SK-N-MC (cell line): ENCODE measurements around the gene TFCP2.

Experiments used
- DNase-seq: peaks from one replicate; pipeline ENCODE4 v3.0.0-alpha.2; 2011; ENCODE audit warnings: low read depth, low spot score
- H3K27ac ChIP-seq: fragments of 200-600 bp; sonication (generic); 2 replicates; pipeline ENCODE4 v1.5.1; 2016; ENCODE audit warnings: mixed run types
- H3K36me3 ChIP-seq: fragments of 200-600 bp; sonication (generic); 2 replicates; pipeline ENCODE4 v1.6.1; 2017; ENCODE audit warnings: antibody characterized with exemption, low read length, mixed read lengths; ENCODE audit not compliant: insufficient read depth
- H3K4me3 ChIP-seq: fragments of 200-600 bp; sonication (generic); 2 replicates; pipeline ENCODE4 v1.5.1; 2016
- H3K9ac ChIP-seq: fragments of 200-600 bp; sonication (generic); 2 replicates; pipeline ENCODE4 v1.8.0; 2017; ENCODE audit warnings: mixed run types, mixed read lengths; ENCODE audit not compliant: insufficient read length
- H3K9me3 ChIP-seq: fragments of 200-600 bp; sonication (generic); 2 replicates; pipeline ENCODE4 v1.6.1; 2017; ENCODE audit warnings: low read depth, mild to moderate bottlenecking, antibody characterized with exemption, low read length, moderate library complexity, mixed read lengths
- EZH2 ChIP-seq: fragments of 200-600 bp; sonication (generic); IDR thresholded peaks from one replicate; pipeline ENCODE4 v1.6.1; 2017; ENCODE audit warnings: antibody characterized with exemption
- FOXP2 ChIP-seq: optimal IDR thresholded peaks from 2 replicates; pipeline ENCODE3; 2011; ENCODE audit warnings: mild to moderate bottlenecking, moderate library complexity; ENCODE audit not compliant: insufficient read depth; ENCODE audit errors: extremely low read length, control extremely low read depth
- POLR2AphosphoS5 ChIP-seq: IDR thresholded peaks from 2 replicates; pipeline ENCODE4 v1.6.1; 2012; ENCODE audit warnings: mild to moderate bottlenecking, low read depth, low read length, borderline replicate concordance

Gene TFCP2

GRCh38 chr12:51200156-51200555 is 27.2 kb upstream of the TFCP2 start:
- Histone ChIP-seq H3K27ac (no peak overlapping the region), H3K9me3 (no peaks in the 10 kb centered on the region), H3K4me3 (no peak overlapping the region), H3K9ac (no peak overlapping the region), H3K36me3 (no peaks in the 10 kb centered on the region)
- DNase-seq = no peak
- TF ChIP-seq POLR2AphosphoS5 = no peak
- no peak for TF ChIP-seq FOXP2
- no peak for TF ChIP-seq EZH2

- H3K36me3 ChIP-seq = no peaks in the 10 kb centered on the region
- no peak overlapping the region for H3K27ac ChIP-seq
- no peaks in the 10 kb centered on the region for H3K9me3 ChIP-seq
- no peak for DNase-seq
- H3K9ac ChIP-seq = no peak overlapping the region
- TF ChIP-seq POLR2AphosphoS5 (no peak), EZH2 (no peak), FOXP2 (no peak)
- H3K4me3 ChIP-seq = no peak overlapping the region
Observed at GRCh38 chr12:51199366-51199945, 26.5 kb upstream of the TFCP2 start.

- TF ChIP-seq POLR2AphosphoS5 = no peak
- no peak for TF ChIP-seq EZH2
- no peak for TF ChIP-seq FOXP2
Observed at GRCh38 chr12:51198568-51199365, 25.8 kb upstream of the TFCP2 start.

GRCh38 chr12:51197736-51198567 is 25.0 kb upstream of the TFCP2 start:
- Histone ChIP-seq H3K9me3 (no peaks in the 10 kb centered on the region), H3K36me3 (no peaks in the 10 kb centered on the region), H3K4me3 (no peak overlapping the region), H3K27ac (no peak overlapping the region), H3K9ac (no peak overlapping the region)
- TF ChIP-seq EZH2 (no peak), POLR2AphosphoS5 (no peak), FOXP2 (no peak)
- no peak for DNase-seq

More at GRCh38 chr12:51198568-51199365, 25.8 kb upstream of the TFCP2 start:
- no peaks in the 10 kb centered on the region for H3K9me3 ChIP-seq
- no peak overlapping the region for H3K9ac ChIP-seq
- no peak for DNase-seq
- H3K27ac ChIP-seq = no peak overlapping the region
- H3K4me3 ChIP-seq = no peak overlapping the region
- no peaks in the 10 kb centered on the region for H3K36me3 ChIP-seq

- no peak for TF ChIP-seq FOXP2
- no peak for TF ChIP-seq EZH2
- no peak for TF ChIP-seq POLR2AphosphoS5
Observed at GRCh38 chr12:51196547-51196946, 23.6 kb upstream of the TFCP2 start.

GRCh38 chr12:51195841-51196240 is 22.9 kb upstream of the TFCP2 start:
- Histone ChIP-seq H3K36me3 (peaks cover 4% of the 10 kb centered on the region; the same call in 1 of the 2 replicates), H3K9ac (no peak overlapping the region), H3K4me3 (no peak overlapping the region), H3K27ac (no peak overlapping the region), H3K9me3 (no peaks in the 10 kb centered on the region)
- no peak for DNase-seq
- TF ChIP-seq POLR2AphosphoS5 = no peak
- no peak for TF ChIP-seq FOXP2
- TF ChIP-seq EZH2 = no peak

More at GRCh38 chr12:51196547-51196946, 23.6 kb upstream of the TFCP2 start:
- H3K36me3 ChIP-seq = peaks cover 4% of the 10 kb centered on the region; the same call in 1 of the 2 replicates
- no peak overlapping the region for H3K4me3 ChIP-seq
- H3K9me3 ChIP-seq = no peaks in the 10 kb centered on the region
- no peak overlapping the region for H3K9ac ChIP-seq
- DNase-seq = no peak
- H3K27ac ChIP-seq = no peak overlapping the region

- no peak for DNase-seq
- H3K4me3 ChIP-seq = no peak overlapping the region
- no peaks in the 10 kb centered on the region for H3K9me3 ChIP-seq
- H3K9ac ChIP-seq = no peak overlapping the region
- TF ChIP-seq POLR2AphosphoS5 = no peak
- TF ChIP-seq FOXP2 = no peak
- TF ChIP-seq EZH2 = no peak
- peaks cover 4% of the 10 kb centered on the region; the same call in 1 of the 2 replicates for H3K36me3 ChIP-seq
- H3K27ac ChIP-seq = no peak overlapping the region
Observed at GRCh38 chr12:51192284-51192671, 19.3 kb upstream of the TFCP2 start.
